ENCODE results near the gene PACSIN1.

DNA sequence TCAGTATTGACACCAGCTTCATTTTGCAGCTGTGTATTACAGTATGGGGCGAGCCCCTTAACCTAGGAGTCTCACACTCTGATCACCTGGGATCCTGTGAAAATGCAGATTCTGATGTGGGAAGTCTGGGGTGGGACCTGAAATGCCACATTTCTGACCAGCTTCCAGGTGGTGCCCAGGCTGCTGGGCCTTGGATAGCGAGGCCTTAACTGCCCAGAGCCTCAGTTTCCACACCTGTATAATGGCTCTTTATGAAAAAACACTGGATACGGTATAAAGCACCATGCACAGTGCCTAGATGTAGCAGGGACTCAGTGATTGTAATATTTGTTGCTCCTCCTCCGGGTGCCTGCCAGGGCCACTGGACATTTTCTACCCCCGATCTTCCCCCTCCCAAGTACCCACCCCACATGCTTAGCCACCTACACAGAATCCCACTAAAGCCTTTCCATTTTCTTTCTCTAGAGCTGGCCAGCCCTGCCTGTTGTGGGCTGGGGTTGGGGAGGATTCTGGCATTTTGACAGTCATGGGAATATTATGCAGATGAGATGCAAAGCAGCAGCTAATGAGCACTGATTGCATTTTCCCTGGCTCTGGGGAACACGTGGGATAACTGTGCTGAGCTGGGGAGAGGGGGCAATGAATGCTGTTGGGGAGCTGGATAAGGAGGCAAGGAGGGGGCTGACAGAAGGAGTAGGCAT, 45.5 kb downstream of the PACSIN1 start:
- TF ChIP-seq POLR2A (IDR thresholded peaks at IDR 0.05) (no peak), EP300 (IDR thresholded peaks at IDR 0.05) (no peak)
- TF ChIP-seq, protein P1, sequence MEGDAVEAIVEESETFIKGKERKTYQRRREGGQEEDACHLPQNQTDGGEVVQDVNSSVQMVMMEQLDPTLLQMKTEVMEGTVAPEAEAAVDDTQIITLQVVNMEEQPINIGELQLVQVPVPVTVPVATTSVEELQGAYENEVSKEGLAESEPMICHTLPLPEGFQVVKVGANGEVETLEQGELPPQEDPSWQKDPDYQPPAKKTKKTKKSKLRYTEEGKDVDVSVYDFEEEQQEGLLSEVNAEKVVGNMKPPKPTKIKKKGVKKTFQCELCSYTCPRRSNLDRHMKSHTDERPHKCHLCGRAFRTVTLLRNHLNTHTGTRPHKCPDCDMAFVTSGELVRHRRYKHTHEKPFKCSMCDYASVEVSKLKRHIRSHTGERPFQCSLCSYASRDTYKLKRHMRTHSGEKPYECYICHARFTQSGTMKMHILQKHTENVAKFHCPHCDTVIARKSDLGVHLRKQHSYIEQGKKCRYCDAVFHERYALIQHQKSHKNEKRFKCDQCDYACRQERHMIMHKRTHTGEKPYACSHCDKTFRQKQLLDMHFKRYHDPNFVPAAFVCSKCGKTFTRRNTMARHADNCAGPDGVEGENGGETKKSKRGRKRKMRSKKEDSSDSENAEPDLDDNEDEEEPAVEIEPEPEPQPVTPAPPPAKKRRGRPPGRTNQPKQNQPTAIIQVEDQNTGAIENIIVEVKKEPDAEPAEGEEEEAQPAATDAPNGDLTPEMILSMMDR (IDR thresholded peaks at IDR 0.05), result no peak
